GM18858 (cell line): ENCODE measurements around the gene SMIM7.
"Not testable (repeated sequence)": the region's sequence is repeated elsewhere in the genome, so short reads cannot be mapped to it uniquely, and the experiment has no call there.

ENCODE experiments used
- ATAC-seq: cut with Tn5 transposase; IDR thresholded peaks from one replicate; pipeline ENCODE4 v1.9.1; 2021; ENCODE audit not compliant: unreplicated experiment

SMIM7 gene

DNA sequence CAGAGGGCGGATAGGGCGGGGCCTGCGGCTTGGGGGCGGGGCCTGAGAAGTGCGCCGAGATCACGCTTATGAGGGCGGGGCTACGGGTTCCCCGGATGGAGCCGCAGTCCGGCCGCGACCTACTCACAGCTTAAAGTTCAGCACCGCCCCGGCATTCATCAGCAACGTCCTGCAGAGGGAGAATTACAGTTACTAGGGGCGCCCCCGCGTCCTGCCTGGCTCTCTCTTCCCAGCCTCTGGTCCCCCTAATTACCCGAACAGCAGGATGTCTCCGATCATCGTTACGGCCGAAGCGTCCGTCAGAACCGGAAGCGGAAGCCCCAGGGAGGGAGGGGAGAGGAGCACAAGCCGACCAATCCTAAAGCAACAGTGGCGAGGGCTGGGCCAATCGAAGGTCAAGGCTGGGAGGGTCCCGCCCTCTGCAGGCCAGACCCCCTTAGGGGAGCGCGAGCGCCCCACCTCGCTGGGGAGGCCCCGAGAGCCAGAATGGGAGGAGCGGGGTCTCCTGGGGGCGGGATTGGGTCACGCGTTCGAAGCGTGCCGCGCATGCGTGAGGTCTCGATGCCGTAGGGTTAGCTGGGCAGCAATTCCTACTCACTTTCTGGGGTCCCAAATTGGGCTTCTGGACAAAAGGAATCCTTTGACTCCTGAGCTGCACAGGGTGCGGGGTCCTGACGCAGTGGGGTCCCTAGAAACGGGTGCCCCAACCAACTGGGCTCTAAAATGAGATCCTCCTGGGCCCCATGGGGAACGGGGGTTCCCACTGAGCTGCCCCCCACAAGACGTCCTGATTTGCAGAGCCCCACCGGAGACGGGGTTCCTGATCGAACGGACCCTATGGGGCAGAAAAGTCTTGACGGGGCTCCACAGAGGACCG, at the start of gene SMIM7:
Gene SMIM7 (minus strand): TSS at position 313 of the 877 bp plus-strand sequence. CDS start 34 bp downstream, at position 279.
- ATAC-seq: peak; percentile 69

DNA sequence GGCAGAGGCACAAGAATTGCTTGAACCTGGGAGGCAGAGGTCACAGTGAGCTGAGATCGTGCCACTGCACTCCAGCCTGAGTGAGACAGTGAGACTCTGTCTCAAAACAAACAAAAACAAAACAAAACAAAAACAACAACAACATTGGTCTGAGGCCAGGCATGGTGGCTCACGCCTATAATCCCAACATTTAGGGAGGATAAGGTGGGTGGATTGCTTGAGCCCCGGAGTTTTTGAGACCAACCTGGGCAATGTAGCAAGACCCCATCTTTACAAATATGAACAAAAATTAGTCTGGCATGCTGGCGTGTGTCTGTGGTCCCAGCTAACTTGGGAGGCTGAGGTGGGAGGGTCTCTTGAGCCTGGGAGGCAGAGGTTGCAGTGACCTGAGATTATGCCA, 43.7 kb upstream of the SMIM7 start:
- ATAC-seq: no peak

DNA sequence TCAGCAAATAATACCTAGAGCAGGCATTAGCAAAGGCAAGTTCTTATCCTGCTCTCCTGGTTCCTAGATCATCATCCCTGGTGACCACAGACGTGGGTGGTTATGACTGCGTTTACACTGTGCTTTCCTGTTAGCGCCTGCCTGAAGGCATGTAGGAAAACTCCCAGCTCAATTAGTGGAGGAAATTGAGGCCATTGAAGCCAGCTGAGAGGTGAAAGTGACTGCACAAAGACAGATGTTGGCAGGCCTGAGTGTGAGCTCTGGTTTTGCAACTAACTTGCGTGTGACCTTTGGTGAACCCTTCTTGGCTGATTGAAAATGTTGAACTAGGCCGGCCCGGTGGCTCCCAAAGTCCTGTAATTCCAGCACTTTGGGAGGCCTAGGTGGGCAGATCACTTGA, 42.2 kb upstream of the SMIM7 start:
- no peak for ATAC-seq

DNA sequence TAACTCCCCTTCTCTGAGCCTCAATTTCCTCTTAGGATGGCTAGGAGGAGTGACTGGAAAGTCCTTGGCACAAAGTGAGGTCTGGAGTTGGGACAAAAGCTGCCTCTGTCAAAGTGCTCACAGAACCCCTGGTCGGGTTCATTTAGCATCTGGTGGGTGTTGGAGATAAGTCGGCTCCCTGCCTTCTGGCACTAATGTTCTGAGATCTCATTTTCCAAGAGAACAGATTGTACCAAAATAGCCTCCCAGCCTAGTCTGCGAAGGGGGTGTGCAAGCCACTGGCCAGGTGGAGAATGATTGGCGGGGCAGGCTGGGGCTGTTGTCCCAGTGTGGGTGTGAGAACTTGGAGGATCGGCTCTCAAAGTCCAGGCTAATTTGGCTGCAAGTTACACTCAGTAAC, 39.0 kb upstream of the SMIM7 start:
- ATAC-seq: no peak

DNA sequence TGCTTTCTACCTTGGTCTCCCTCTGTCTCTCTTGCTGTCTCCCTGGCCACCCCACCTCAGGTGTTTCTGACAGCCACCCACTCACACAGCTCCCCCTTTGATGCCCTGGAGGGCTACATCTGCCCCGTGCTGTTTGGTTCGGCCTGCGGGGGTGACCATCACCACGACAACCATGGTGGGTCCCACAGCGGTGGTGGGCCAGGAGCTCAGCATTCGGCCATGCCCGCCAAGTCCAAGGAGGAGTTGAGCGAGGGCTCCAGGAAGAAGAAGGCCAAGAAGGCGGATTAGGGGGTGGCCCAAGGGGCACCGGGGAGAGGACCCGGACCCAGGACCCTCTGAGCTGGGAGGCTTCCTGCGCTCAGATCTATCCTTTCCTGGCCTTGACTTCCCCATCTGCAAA, 28.1 kb upstream of the SMIM7 start:
- ATAC-seq: no peak

DNA sequence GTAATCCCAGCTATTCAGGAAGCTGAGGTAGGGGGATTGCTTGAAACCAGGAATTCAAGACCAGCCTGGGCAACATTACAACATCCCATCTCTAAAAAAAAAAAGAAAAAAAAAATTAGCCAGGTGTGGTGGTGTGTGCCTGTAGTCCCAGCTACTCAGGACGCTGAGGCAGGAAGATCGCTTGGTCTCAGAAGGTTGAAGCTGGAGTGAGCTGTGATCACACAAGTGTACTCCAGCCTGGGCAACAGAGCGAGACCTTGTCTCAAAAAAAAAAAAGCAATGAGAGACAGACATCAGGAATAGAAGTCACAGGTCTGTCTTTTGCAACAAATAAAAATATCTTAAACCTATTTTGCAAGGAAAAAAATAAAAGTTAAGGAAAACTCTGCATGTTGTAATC, 24.3 kb upstream of the SMIM7 start:
- ATAC-seq: no peak

DNA sequence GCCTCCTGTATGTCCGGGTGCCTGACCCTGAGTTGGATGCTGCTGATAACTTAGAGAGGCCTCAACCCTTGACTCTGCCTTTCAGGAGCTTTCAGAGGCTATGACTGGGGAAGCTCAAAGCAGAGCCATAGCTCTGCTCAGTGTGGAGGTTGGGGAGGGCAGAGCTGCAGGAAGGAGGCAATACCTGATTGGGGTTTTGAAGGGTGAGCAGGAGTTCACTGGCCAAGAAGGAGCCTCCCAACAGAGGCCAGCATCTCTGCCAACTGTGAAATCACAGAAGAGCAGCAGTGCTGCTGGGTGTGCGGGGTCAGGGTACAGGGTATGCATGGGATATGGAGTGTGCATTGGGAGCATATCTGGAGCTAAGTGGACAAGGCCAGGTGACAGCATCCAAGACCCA, 22.6 kb upstream of the SMIM7 start:
- ATAC-seq: no peak

DNA sequence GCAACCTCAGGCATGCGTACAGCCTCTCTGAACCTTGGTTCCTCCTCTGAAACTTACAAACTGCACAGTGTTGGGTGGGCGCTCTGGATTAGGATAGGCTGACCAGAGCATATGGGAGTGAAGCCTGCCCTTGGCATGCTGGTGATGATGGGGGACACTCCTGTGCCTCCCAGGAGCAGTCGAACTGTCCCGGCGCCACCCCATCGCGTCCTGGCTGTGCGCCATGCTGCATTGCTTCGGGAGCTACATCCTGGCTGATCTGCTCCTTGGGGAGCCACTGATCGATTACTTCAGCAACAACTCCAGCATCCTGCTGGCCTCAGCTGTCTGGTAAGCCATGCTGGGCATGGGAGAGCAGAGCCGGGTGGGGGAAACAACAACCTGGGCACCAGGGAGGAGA, 19.9 kb upstream of the SMIM7 start:
- ATAC-seq: no peak

DNA sequence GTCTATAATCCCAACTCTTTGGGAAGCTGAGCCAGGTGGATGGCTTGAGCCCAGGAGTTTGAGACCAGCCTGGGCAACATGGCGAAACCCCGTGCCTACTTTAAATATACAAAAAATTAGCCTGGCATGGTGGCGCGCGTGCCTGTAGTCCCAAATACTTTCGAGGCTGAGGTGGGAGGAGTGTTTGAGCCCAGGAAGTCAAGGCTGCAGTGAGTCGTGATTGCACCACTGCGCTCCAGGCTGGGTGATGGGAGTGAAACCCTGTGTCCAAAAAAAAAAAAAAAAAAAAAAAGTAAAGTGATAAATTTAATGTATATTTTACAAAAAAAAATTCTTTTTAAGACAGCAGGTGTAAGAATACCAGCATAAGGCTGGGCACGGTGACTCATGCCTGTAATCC, 18.6 kb upstream of the SMIM7 start:
- ATAC-seq: no peak

DNA sequence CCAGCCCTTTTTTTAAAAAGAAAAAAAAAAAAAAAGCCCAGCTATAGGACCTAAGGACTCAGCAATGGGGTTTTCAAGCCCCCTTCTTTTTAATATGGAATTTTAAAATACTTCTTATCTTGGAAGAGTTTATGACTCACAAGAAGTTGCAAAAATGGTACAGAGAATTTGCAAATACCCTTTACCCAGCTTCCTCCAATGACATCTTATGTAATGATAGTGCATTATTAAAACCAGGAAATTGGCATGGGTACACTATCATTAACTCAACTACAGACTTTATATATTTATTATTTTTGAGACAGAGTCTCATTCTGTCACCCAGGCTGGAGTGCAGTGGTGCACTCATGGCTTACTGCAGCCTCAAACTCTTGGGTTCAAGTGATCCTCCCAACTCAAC, 17.1 kb upstream of the SMIM7 start:
- ATAC-seq: no peak

DNA sequence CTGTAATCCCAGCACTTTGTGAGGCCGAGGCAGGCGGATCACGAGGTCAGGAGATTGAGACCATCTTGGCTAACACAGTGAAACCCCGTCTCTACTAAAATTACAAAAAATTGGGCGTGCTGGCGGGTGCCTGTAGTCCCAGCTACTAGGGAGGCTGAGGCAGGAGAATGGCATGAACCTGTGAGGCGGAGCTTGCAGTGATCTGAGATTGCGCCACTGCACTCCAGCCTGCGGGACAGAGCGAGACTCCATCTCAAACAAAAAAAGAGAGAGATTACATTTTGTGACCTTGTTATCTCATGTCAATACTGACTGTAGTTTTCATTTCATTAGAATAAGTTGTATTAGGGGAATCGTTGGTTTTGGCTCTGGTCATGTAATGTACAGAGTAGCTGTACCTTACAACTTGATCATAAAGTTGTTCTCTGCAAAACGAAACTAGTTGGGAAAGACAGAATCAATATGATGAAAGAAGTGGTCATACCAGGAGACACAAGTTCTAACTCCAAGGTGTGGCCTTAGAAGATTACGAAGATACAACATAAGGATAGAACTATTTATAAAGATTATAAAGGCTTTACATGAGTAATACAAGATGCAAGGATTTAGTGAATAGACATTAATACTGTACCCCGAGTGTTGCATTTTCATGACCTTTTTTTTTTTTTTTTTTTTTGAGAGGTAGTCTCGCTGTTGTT, 16.3 kb upstream of the SMIM7 start:
- ATAC-seq: no peak

DNA sequence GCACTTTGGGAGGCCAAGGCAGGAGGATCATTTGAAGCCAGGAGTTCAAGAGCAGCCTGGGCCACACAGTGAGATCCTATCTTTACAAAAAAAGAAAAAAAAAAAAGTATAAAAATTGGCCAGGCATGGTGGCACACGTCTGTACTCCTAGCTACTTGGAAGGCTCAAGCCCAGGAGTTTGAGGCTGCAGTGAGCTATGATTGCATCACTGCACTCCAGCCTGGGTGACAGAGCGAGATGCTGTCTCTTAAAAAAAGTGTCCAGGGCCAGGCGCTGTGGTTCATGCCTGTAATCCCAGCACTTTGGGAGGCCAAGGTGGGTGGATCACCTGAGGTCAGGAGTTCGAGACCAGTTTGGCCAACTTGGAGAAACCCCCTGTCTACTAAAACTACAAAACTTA, 13.9 kb upstream of the SMIM7 start:
- not testable (repeated sequence) for ATAC-seq

DNA sequence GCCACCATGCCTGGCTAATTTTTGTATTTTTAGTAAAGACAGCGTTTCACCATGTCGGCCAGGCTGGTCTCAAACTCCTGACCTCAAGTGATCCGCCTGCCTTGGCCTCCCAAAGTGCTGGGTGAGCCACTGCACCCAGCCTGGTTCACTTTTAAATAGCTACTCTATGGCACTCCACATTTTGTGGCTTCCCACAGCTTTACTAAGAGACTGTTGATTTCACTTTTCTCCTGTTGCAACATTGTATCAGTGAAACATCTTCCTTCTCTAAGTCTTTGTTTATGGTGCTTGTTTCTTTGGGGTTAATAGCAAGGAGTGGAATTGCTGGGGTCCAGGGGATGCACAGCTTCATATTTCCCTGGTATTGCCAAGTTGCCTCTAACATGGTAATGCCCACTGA, 13.3 kb upstream of the SMIM7 start:
- ATAC-seq: no peak

DNA sequence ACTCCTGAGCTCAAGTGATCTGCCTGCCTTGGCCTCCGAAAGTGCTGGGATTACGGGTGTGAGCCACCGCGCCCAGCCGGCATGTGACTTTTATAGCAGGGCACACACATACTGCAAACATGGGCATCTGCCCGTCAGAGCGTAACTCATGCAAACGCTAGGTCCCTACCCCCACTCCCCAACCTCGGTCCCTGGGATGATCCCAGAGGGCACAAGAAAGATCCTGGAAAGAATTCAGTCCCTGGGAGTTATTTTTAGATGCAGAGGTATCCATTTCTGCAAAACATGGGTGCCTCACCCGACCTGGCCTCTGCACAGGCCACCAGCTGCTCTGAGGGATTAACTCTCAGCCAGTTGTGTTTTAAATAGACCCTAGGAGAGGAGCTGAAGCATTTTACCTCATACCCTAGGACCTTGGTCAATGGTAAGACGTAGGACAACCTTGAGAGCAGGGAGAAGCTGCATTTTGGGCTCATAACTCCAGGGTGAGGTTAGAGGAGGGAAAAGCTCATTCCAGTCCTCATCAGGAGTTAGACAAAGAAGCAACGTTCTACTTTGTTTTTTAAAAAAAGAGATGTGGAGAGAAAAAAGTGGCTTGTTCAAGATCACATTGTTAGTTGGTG, 11.8 kb upstream of the SMIM7 start:
- ATAC-seq: no peak

DNA sequence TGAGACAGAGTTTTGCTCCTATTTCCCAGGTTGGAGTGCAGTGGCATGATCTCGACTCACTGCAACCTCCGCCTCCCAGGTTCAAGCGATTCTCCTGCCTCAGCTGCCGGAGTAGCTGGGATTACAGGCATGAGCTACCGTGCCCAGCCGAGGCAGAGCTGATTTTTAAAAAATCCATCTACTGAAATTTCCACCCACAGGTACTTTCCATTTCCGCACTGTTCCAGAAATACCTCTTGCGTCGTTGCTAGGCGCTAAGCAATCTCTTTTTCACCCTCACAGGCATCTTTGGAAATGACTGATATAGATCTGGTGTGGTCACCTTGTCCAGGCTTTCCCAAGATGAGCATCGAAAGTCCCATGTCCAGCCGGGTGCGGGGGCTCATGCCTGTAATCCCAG, 10.3 kb upstream of the SMIM7 start:
- ATAC-seq: no peak

DNA sequence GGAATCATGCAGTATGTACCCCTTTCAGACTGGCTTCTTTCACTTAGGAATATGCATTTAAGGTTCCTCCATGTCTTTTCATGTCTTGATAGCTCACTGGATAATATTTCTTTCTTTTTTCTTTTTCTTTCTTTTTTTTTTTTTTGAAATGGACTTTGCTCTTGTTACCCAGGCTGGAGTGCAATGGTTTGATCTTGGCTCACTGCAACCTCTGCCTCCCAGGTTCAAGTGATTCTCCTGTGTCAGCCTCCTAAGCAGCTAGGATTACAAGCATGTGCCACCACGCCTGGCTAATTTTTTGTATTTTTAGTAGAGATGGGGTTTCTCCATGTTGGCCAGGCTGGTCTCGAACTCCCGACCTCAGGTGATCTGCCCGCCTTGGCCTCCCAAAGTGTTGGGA, 8.8 kb upstream of the SMIM7 start:
- ATAC-seq: not testable (repeated sequence)

DNA sequence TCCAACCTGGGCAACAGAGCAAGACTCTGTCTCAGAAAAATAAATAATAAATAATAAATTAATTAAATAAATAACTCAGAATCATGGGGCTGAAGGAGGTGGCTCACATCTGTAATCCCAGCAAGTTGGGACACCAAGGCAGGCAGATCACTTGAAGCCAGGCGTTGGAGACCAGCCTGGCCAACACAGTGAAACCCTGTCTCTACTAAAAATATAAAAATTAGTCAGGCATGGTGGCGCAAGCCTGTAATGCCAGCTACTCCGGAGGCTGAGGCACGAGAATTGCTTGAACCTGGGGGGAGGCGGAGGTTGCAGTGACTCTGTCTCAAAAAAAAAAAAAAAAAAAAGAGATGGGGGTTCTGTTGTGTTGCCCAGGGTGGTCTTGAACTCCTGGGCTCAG, 8.2 kb upstream of the SMIM7 start:
- ATAC-seq: no peak

DNA sequence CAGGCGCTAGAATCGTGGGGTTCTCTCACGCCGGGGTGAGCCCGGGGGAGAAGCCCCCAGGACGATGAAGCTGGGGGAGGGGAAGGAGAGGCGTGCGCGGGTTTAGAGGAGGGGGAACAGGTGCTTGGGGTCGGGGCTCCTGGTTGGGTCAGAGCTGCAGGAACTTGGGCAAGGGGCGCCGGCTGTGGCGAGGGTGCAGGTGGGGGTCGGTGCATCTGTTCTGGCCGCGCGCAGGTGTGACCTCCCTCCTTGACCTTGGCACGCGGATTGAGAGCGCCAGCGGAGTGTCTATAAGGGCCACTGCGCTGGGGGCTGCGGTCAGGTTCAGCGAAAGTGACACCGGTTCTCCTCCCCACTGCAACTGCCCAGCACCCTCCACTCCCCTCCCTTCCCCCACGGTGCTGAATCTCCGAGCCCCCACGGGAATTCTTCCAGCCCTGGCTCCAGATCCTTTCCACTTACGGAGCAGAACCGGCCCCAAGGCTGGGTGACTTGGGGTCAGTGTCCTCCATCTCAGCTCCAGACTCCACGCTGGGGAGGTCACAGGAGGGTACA, 1.6 kb upstream of the SMIM7 start:
- ATAC-seq: no peak

DNA sequence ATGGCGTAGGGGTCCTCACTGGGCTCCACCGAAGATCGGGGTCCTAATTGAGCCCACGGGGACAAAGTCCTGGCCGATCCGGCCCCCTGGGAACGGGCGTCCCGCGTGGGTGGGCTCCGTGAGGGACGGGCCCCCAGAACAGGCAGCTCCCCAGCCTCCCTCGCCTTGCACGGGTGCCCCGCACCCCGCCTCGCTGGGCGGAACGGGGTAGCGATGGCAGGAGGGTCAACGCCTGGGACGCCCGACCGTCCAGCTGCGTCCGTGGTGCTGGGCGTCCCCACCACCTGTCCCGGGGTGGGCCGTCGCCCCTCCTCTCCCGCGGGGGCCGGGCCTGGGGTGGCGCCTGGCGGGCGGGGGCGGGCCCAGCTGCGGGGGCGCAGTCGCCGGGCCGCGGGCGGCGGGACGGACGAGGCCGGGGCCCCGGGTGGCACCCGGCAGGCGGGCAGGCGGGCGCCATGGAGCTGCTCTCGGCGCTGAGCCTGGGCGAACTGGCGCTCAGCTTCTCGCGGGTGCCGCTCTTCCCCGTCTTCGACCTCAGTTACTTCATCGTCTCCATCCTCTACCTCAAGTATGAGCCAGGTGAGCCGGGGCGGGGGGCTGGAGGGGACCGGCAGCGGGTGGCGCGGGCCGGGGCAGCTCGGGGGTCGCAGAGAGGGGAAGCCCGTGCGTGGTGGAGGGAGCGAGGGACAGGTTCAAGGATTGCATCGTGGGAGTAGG, 977 bp upstream of the SMIM7 start, which contains the start of gene TMEM38A:
Gene TMEM38A (plus strand): TSS at position 377 of the 717 bp plus-strand sequence. CDS start 79 bp downstream, at position 456.
- ATAC-seq: no peak

DNA sequence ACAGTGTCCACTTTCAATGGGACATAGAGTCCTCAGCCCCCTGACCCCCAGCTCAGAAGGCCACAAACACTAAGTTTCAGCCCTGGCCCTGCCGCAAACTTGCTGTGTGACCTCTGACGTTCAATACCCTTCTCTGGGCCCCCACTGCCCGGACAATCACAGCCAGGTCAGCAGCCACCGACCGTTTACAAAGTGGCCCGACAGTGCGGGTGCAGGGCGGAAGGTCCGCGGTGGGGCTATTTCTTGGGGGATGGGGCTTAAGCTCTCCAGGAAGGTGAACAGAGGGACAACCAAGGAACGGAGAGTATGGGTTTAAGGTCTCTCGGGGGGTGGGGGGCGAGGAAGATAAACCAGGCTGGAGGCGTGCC, 496 bp downstream of the SMIM7 start:
- no peak for ATAC-seq

DNA sequence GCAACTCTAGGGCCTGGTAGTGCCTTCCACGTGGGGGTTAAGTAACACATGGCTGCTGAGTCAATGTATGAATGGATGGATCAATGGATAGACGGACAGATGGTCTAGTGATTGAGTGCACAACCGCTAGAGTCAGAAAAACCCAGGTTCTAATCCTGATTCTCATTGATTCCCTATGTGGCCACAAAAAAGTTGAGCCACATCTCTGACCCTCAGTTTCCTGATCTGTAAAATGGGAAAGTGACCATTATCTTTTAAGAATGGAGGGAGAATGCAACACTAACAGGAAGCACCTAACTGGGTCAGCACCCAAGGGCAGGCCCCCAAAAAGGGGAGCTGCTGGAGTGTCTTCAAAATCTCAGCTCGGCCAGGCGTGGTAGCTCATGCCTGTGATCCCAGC, 2.6 kb downstream of the SMIM7 start:
- no peak for ATAC-seq
